Camera-type eye (tissue), 1 donor: ENCODE data around the gene CCDC174. TPM values are rescaled to one million over a fixed set of nuclear protein-coding genes. Genes with fewer than 3 reads are reported as not detected.

Experiments used
- total RNA-seq: library from RNA; depleted of rRNA; stranded (reverse); fragments of >200 nt; gene quantifications from one replicate; pipeline ENCODE4 v1.2.3, GENCODE V29; 2014

Gene CCDC174
- total RNA-seq = 32.8 TPM

GRCh38 chr3:14651440-14652251, at the start of gene CCDC174:
TSS of gene CCDC174 (plus strand) at chr3:14651762. CDS start at chr3:14651837, 75 bp downstream.

GRCh38 chr3:14674841-14675240, 23.3 kb downstream of the CCDC174 start, which contains the start of gene C3orf20:
TSS of gene C3orf20 (plus strand) at chr3:14675141. CDS start at chr3:14682714, 7,573 bp downstream.

Other genes with a start within 250 kb of the CCDC174 start
- gene SLC6A6, start 249.2 kb upstream of the CCDC174 start, total RNA-seq = 59.3 TPM
- 9.1 TPM for gene GRIP2, start 111.4 kb upstream of the CCDC174 start, total RNA-seq
- gene C3orf20, start 23.4 kb downstream of the CCDC174 start, total RNA-seq = 0.22 TPM
- 17.3 TPM for gene FGD5, start 167.2 kb downstream of the CCDC174 start, total RNA-seq